Left cardiac atrium (tissue), 4 donors: ENCODE results near the gene MEGF10. TPM values are rescaled to one million over a fixed set of nuclear protein-coding genes. Genes with fewer than 3 reads are reported as not detected.
A peak's percentile ranks its signal among the peaks of the same experiment; 100 is the strongest.

Experiments
- ATAC-seq, 2 donors: fragments of 200-7000 bp; cut with Tn5 transposase; one replicate each; pipeline ENCODE4 v1.9.1; 2020; ENCODE audit warnings: mild to moderate bottlenecking in 2 of 2, moderate library complexity in 2 of 2
- DNase-seq: peaks from one replicate; pipeline ENCODE4 v3.0.0-alpha.2; 2020
- intact Hi-C, 2 donors: fragments of 100-400 bp; cut with DNase I; formaldehyde crosslinking; loops; one replicate each; pipeline versions ENCODE4 v1.14.1 to v1.15.1; 2022 to 2023
- total RNA-seq, 2 donors: library from RNA; stranded (reverse); fragmentation: NEBNext Ultra II Directional; extraction: Animal tissue kit (Norgen Biotek cat#: 25700); gene quantifications; one replicate each; pipeline ENCODE4 v1.2.1, GENCODE V29; 2021
- donor health status: DM: no; HTN: yes; CAD: no.
- donor health status: DM: no; HTN: yes; CAD: no; lungs with severe emphysema.
- donor health status: DM: yes; HTN: yes; CAD: no.
- donor health status: Dilated cardiomyopathy.

MEGF10 gene
- total RNA-seq, 2 donors from 2014 or later = 1.1 to 1.2 TPM

DNA sequence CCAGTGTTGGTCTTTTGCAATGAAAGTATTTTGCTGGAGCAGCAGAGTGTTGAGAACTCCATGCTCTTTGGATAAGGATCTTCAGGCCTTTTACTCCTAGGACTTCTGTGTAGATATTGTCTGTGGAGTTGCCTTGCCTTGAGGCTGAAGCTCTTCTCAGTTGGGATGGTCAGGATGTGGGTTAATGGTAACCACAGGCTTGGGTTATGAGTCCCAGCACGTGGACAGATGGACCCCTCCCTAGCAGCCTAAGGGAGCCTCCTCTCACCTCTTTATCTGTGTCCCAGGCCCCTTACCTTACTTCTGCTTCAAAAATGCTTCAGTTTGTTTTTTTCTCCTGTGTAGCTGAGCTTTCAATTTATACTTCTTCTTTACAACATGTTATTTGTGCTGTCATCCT is 109.9 kb downstream of the MEGF10 start:
- no peak for DNase-seq
- intact Hi-C loops = no loop called here
- no peak for ATAC-seq

DNA sequence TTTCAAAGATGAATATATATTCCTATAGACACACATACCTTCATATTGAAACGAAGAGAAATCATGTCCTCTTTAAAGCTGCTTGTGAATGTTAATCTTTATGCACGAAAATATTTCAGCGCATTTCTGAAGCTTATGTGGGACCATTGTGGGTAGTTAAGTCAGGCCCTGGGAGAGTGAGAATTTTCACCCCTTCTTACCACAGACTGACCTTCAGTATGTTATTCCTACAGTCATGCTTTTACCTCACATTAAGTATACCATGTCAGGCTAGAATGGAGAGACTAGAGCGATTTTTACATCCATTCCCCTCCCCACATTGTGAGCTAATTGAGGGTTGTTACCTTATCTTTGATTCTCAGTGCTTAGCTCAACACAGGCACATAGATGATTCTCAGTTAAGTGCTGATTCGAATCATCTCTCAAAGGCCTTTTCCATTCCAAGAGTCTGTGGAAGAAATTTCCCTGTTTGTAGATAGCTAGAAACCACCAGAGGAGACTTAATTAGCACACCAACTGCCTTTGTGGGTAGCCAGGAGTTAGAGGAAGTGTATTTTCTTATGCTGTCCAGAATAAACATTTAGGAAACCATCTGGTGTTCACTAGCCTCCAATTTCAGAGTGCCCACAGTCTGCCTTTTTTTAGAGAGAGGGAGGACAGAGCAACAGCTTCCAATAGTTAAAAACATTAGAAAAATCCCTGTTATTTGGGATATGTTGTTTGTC is 110.5 kb downstream of the MEGF10 start:
- intact Hi-C loops = no loop called here
- ATAC-seq = no peak
- no peak for DNase-seq

DNA sequence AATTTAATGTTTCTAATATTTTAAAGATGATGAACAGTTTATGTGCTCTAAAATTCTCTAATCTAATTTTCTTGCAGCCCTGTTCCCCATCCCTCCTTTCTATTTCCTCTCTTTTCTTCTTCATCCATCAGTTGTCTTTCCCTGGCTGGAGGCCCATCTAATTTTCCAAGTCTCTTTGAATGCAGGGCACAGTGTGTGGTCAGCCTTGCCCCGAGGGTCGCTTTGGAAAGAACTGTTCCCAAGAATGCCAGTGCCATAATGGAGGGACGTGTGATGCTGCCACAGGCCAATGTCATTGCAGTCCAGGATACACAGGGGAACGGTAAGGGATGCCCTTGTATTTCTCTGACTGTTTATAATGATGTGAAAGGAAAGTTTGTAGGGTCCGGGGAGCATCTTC is 111.8 kb downstream of the MEGF10 start:
- intact Hi-C loops = no loop called here
- no peak for ATAC-seq
- no peak for DNase-seq

DNA sequence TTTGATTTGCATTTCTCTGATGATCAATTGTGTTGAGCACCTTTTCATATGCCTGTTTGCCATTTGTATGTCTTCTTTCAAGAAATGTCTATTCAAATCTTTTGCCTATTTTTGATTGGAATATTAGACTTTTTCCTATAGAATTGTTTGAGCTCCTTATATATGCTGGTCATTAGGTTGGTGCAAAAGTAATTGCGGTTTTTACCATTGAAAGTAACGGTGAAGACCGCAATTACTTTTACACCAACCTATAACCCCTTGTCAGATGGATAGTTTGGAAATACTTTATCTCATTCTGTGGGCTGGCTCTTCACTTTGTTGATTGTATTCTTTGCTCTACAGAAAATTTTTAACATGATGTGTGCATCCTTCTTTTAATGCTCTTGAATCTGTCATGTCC is 113.6 kb downstream of the MEGF10 start:
- DNase-seq (no peak), ATAC-seq (no peak)
- intact Hi-C loops = no loop called here

DNA sequence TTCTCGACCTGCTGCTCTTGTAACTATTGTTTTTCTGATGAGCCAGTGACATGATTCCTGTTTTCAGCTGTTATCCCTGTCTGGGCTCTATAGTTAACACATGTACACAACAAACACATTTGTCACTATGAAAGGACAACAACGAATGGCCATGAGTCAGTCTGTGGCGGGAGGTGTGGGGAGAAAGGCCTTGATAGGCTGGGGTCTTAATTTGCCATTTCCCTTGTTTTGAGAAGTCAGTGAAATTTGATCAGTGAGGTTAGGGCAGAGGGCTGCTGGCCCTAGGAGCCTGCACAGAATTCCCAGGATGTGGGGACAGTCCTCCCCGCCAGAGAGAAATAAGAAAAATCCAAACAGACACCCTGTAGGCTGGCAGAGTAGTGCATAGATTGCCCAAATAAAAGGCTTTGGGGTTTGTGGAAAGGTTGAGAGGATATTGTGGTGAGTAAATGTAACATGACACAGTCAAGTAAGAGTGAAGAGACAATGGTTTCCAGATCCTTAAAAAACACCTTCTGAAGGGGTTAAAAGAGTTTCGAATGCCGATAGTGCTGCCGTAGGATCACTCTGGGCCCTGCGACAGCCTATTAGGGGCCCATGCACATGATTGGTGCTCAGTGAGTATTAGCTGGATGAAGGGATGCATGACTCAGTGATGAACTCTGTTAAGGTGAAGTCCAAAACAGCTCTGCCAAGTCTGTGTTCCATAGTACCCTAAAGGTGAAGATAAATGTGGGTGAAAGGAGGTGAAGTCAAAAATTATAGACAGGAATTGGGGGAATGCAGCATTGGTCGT is 115.9 kb downstream of the MEGF10 start:
- intact Hi-C loops = no loop called here
- peak in 1 of 2 donors; percentile 33 for ATAC-seq
- DNase-seq = no peak

DNA sequence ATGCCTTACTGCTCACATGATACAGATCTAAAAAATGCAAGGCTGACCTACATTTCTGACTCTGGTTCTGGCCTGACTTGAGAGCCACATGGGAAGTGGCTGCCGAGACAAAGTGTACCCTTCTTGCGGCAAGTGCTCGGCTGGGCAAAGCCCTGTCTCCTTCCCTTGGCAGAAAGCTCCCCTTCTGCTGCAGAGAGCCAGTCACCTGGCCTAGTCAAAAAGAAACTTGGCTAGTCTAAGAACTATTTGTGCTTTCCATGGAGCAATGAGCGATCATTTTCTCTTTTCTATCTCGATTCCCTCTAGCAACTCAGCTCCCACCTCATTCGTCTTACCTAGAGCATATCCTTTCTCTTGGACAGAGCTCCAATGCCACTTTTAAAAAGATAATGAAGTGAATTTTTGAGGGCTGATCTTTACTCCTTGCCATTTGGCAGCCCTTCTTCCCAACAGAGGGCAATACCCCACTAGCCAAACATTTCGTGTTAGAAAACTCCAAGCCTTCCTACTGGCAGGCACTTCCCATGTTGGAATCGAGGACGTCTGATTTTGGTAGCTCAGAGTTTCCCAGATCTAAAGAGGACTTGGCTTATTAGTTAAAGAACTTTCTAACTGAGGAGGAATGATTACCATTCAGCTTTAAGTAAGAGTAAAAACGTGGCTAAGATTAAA is 118.8 kb downstream of the MEGF10 start:
- intact Hi-C loops = no loop called here
- peak; percentile 27 to 76 for ATAC-seq

DNA sequence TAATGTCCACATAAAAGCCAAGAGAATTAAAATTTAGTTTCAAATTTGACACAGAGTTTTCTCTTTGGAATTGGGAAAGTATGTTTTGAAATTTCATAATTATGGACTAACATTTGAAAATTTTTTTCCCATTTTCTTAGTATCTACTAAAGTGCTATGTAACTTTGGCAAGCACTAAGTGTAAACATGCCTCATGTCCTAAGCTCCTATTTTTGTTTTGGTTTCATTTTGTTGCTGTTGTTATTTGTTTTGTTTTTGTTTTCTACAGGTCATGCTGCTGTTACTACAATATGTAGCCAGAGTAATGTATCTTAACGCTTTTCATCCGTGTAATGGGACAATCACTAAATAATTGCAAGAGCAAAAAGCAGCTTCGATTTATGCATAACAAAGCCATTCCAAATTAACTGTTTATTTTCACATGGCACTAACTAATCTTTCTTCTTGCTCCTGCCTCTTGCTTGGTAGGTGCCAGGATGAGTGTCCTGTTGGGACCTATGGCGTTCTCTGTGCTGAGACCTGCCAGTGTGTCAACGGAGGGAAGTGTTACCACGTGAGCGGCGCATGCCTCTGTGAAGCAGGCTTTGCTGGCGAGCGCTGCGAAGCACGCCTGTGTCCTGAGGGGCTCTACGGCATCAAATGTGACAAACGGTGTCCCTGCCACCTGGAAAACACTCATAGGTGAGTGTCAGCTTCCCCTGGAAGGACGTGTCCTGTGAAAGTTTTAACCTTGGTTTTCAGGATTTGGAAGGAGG is 119.5 kb downstream of the MEGF10 start:
- intact Hi-C loops = no loop called here
- ATAC-seq (peak in 1 of 2 donors; percentile 30), DNase-seq (no peak)

More for the DNA sequence above, 118.8 kb downstream of the MEGF10 start:
- DNase-seq = no peak

DNA sequence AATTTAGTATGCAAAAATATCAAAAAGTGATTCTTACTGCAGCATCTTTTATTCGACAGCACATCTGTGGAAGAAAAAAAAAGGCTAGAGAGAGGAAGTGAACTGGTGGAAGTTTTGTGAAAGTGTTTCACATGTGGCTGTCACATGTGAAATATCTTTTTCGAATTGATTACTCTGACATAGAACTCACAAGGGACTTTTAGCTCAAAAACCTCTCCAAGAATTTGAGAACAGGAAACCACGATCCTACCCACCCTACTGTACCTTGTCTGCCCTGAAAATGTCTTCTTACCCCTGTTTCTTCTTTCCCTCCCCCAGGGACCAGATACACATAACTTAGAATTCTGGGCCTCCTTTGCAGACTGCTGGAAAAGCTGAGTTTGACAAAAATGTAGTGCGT is 120.4 kb downstream of the MEGF10 start:
- intact Hi-C loops = no loop called here
- DNase-seq = no peak

DNA sequence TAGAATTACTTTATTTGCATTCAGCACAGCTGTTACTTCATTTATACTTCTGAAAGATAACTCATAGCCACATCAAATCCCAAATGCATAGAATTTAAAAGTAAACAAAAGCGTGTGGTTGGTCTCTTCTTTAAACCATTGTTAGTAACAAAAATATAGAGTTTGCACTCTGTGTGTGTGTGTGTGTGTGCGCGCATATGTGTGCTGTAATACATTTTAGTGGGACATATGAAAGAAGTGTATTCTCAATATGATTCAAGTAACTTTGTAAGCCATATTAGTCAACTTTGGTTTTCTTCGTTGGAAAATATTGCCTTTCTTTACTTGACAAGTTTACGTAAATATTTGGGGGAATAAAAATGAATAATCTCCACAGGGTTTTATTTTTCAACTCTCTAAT is 120.8 kb downstream of the MEGF10 start:
- ATAC-seq = no peak
- no peak for DNase-seq
- intact Hi-C loops = no loop called here

More for the DNA sequence above, 120.4 kb downstream of the MEGF10 start:
- no peak for ATAC-seq

DNA sequence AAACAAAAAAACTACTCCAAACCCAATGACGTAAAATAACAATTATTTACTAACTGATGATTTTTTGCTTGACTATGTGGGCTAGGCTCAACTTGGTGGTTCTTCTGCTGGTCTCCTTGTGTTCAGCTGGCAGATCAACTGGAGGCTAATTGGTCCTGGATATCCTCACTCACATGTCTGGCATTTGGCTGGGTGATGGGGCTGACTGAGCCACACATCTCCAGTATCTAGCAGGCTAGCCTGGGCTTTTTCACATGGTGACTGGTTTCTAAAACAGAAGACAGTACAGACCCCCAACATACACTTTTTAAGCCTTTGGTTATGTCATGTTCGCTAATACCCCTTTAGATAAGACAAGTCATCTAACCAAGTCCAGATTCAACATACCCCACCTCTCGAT is 122.1 kb downstream of the MEGF10 start:
- intact Hi-C loops = no loop called here
- no peak for ATAC-seq
- DNase-seq = no peak

DNA sequence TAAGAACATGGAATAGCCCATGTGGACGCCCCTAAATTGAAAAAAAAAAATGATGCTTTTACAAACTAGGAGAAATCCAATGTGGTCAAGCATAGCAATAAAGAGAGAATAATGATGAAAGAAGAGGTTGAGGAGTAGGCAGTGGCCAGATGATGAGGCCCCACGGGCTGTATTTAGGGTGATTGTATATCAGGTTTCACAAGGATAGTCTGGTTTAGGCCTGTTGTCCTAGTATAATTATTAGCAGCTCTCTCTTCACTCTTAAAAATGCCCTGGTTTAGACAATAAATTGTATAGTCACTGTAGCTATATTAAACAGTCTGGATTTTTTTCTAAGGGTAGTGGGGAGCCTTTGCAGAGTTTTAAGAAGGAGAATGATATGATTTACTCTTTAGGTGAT is 124.4 kb downstream of the MEGF10 start:
- DNase-seq (no peak), ATAC-seq (no peak)
- intact Hi-C loops = no loop called here

DNA sequence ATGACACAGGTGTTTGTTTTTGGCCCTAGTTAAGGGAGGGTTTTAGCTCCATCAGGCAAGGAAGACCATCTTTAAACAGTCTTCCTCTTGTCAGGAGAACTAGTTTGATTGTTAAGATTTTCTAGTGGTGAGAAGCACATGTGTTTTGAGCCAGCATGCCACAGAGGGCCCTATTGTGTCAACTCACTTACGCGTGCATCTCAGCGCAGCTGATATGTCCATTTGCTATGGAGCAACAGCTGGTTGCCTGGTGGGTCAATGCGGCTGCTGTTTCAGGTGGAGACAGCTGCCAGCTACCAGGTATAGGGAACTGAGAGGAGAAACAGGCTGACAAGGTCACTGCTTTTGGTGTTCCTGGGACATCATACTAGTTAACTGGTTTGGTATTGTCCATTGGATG is 126.3 kb downstream of the MEGF10 start:
- ATAC-seq (no peak), DNase-seq (no peak)
- intact Hi-C loops = no loop called here

DNA sequence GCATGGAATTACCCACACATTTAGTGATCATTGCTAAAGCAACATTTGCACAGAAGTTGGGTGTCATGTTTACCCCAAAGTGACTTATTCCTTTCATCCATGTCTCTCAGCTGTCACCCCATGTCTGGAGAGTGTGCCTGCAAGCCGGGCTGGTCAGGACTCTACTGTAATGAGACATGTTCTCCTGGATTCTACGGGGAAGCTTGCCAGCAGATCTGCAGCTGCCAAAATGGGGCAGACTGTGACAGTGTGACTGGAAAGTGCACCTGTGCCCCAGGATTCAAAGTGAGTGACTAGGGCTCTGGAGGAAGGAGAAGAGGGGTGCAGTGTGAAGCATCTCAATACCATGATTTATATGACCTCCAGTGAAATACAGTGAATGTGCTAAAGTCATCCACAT is 126.9 kb downstream of the MEGF10 start:
- ATAC-seq (no peak), DNase-seq (no peak)
- intact Hi-C loops = no loop called here

DNA sequence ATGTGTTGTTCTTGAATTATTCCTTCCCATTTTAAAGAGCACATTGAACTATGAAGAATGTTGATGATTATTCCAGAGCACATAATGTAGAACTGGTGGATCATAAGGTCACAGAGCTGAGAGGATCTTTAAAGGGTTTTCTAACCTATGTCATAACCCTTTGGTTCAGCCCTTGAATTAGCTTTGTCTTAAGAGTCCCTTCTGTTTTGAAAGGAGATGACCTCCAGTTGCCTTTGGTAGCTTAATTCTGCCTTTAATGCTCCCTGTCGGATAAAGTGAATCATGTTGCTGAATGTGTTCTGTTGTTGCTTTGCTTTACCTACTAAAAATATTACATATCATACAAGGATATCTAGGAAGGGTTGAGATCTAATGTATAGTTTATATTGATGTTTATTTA is 127.8 kb downstream of the MEGF10 start:
- no peak for DNase-seq
- intact Hi-C loops = no loop called here
- no peak for ATAC-seq

DNA sequence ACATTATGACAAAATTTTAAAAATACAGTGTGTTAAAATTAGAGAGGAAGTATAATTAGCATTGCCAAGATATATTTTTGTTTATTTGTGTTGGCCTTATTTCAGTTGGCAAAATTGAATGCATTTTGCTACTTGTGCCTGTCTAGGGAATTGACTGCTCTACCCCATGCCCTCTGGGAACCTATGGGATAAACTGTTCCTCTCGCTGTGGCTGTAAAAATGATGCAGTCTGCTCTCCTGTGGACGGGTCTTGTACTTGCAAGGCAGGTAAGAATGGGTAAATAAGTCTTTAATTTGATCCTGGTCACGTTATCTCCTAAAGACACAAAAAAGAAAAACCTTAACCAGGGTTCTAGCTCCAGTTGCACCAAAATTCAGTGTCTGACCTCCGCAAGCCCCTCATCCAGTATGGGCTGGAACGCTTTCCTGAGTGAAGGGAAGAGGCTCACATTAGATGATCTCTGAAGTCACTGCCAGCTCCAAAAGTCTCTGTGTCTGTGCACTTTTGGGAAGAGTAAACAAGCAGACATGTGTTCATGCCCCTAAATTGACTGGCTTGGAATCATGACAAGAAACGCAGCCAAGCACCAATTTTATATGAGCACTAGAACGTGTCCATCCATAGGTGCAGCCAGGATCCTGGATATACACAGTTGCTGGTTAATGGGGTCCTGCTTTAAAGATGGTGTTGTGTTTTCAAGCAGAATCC is 128.5 kb downstream of the MEGF10 start:
- DNase-seq (no peak), ATAC-seq (no peak)
- intact Hi-C loops = no loop called here

DNA sequence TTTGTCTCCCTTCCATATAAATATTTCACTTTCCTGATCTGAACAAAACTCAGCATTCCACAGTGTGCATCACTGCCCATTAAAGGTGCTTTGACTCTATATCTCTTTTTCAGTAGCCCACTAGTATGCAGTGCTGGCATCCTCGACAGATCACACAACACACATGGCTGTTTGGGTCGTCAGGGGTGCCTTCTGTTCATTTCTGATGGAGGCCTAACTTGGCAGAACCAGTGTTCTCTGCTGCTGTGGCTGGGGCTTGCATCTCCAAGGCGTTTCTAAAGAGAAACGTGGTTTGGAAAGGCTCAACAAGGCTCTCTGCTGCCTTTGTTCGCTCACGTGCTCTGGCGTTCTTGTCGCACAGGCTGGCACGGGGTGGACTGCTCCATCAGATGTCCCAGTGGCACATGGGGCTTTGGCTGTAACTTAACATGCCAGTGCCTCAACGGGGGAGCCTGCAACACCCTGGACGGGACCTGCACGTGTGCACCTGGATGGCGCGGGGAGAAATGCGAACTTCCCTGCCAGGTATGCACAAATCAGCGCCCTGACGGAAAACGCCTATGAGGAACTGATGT is 129.2 kb downstream of the MEGF10 start:
- no peak for ATAC-seq
- no peak for DNase-seq
- intact Hi-C loops = no loop called here

DNA sequence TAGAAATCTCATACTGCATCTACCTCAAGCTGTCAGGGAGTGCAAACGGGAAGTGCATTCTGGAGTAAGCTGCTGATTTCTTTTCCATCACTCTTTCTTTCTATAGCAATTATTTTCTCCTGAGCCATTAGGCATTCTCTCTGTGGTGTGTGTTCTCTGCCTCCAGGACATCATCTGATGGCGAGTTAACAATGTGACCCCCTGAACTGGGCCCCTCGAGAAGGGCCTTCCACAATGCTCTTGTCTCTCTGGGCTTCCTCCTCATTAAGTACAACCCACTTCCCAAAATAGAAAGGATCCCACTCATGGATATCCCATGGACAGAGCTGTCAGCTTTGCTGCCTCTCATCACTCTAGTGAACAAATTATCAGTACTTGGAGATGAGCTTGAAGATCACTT is 130.2 kb downstream of the MEGF10 start:
- ATAC-seq (no peak), DNase-seq (no peak)

DNA sequence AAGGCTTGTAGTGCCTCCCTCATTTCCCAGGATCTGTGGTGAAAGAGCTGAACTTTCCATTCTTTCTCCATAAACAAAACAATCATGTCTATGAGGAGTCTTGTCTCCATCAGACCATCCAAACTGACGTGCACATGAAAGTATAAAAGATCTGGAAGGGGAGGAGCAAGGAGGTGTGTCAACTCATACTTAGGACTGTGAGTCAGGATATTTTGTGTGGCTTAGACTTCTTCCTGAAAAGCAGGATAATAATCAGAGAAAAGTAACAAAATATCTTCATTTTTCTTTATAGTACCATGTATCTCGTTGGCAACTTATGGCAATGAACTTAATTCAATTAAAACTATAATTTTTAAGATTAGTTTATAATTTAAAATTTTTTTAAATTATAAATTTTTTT is 130.9 kb downstream of the MEGF10 start:
- ATAC-seq = no peak
- intact Hi-C loops = no loop called here
- DNase-seq = no peak

More for the DNA sequence above, 130.2 kb downstream of the MEGF10 start:
- intact Hi-C loops = no loop called here
